Mesothelial cell of epicardium (in vitro differentiated cells): ENCODE measurements around the gene MMP24OS. TPM values are rescaled to one million over a fixed set of nuclear protein-coding genes. Genes with fewer than 3 reads are reported as not detected.

ENCODE experiments used
- DNase-seq, 2 experiments: peaks; one replicate each; pipeline ENCODE4 v3.0.0; 2021; ENCODE audit warnings: low spot score in 2 of 2; ENCODE audit not compliant: unreplicated experiment in 2 of 2
- H3K27ac Mint-ChIP-seq: 2 replicates; pipeline ENCODE4 v1.8.0; 2021; ENCODE audit warnings: mixed read lengths
- H3K27me3 Mint-ChIP-seq: 2 replicates; pipeline ENCODE4 v1.8.0; 2021; ENCODE audit warnings: low read depth, mixed read lengths
- H3K36me3 Mint-ChIP-seq: 2 replicates; pipeline ENCODE4 v1.8.0; 2021; ENCODE audit warnings: mixed read lengths
- H3K4me1 Mint-ChIP-seq: 2 replicates; pipeline ENCODE4 v1.8.0; 2021; ENCODE audit warnings: mixed read lengths
- H3K4me3 Mint-ChIP-seq: 2 replicates; pipeline ENCODE4 v1.8.0; 2021; ENCODE audit warnings: mild to moderate bottlenecking, moderate library complexity, mixed read lengths
- H3K9me3 Mint-ChIP-seq: 2 replicates; pipeline ENCODE4 v1.8.0; 2021; ENCODE audit warnings: mixed read lengths
- CTCF ChIP-seq: fragments of 200-600 bp; sonication (generic); IDR thresholded peaks from one replicate; pipeline ENCODE4 v1.5.0; 2021; ENCODE audit warnings: antibody characterized with exemption; ENCODE audit not compliant: unreplicated experiment
- total RNA-seq: library from RNA; stranded (reverse); gene quantifications from 3 replicates; pipeline ENCODE4 v1.2.1, GENCODE V29; 2021

Gene MMP24OS
- total RNA-seq, 1 donor from 2014 or later = 66.1 TPM

- Mint-ChIP-seq H3K27me3 (no peaks in the 10 kb centered on the region), H3K9me3 (no peaks in the 10 kb centered on the region), H3K4me1 (peaks cover 6% of the 10 kb centered on the region), H3K36me3 (peaks cover 10% of the 10 kb centered on the region), H3K27ac (peak overlapping the region; percentile 50), H3K4me3 (peak overlapping the region; percentile 95)
- no peak for DNase-seq
- no peak for TF ChIP-seq CTCF
Observed at GRCh38 chr20:35276408-35276807, 1.5 kb downstream of the MMP24OS start.

- no peak overlapping the region for H3K27ac Mint-ChIP-seq
- DNase-seq = no peak
- H3K4me1 Mint-ChIP-seq = peaks cover 6% of the 10 kb centered on the region
- no peak for TF ChIP-seq CTCF
- peaks cover 13% of the 10 kb centered on the region for H3K36me3 Mint-ChIP-seq
- H3K9me3 Mint-ChIP-seq = no peaks in the 10 kb centered on the region
- peak overlapping the region; percentile 95 for H3K4me3 Mint-ChIP-seq
- no peaks in the 10 kb centered on the region for H3K27me3 Mint-ChIP-seq
Observed at GRCh38 chr20:35275741-35276251, 2.1 kb downstream of the MMP24OS start.

- TF ChIP-seq CTCF = no peak
- Mint-ChIP-seq H3K4me1 (peaks cover 6% of the 10 kb centered on the region), H3K4me3 (no peak overlapping the region), H3K9me3 (no peaks in the 10 kb centered on the region), H3K36me3 (peaks cover 4% of the 10 kb centered on the region), H3K27me3 (no peaks in the 10 kb centered on the region), H3K27ac (no peak overlapping the region)
- no peak for DNase-seq
Observed at GRCh38 chr20:35274172-35275092, 3.5 kb downstream of the MMP24OS start.

GRCh38 chr20:35273449-35274171 is 4.3 kb downstream of the MMP24OS start:
- Mint-ChIP-seq H3K4me1 (peaks cover 10% of the 10 kb centered on the region), H3K9me3 (no peaks in the 10 kb centered on the region), H3K4me3 (no peak overlapping the region), H3K27me3 (no peaks in the 10 kb centered on the region), H3K27ac (no peak overlapping the region), H3K36me3 (peaks cover 4% of the 10 kb centered on the region)
- DNase-seq = no peak
- TF ChIP-seq CTCF = no peak

GRCh38 chr20:35271904-35272303 is 6.0 kb downstream of the MMP24OS start:
- peaks cover 8% of the 10 kb centered on the region for H3K36me3 Mint-ChIP-seq
- no peaks in the 10 kb centered on the region for H3K27me3 Mint-ChIP-seq
- TF ChIP-seq CTCF = no peak
- H3K4me3 Mint-ChIP-seq = no peak overlapping the region
- peaks cover 8% of the 10 kb centered on the region for H3K4me1 Mint-ChIP-seq
- DNase-seq = no peak
- H3K9me3 Mint-ChIP-seq = no peaks in the 10 kb centered on the region
- H3K27ac Mint-ChIP-seq = no peak overlapping the region
